ENCODE results near the gene CLPX. TPM values are rescaled to one million over a fixed set of nuclear protein-coding genes. Genes with fewer than 3 reads are reported as not detected.

The CLPX gene
- polyA plus RNA-seq, 1 experiment: 13.3 TPM

DNA sequence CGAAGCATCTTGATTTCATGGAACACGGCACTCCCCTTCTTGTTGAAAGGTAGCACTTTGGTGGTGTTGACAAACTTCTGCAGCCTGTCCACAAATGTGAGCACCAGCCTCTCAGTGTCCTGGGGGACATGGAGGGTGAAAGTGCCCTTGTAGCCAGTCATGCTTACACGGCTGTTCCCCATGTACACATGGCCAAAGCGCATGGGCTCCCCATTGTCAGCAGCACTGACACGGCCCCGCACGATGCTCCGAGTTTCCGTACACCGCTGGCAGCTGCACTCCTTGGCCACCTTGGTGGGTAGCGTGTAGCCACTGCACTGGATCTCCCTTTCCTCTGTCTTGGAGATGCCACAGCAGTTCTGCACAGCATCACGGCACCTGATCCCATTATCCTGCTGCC lies 13.4 kb upstream of the CLPX start:
- Histone ChIP-seq H3K27me3 (ENCODE audit: control insufficient read depth, insufficient read depth, low read length) (peaks cover 6% of the 10 kb centered on the region), H3K4me3 (ENCODE audit: low read depth, low read length) (no peak overlapping the region), H3K36me3 (ENCODE audit: control insufficient read depth, insufficient read depth, low read length) (no peaks in the 10 kb centered on the region)
- TF ChIP-seq, protein P1, sequence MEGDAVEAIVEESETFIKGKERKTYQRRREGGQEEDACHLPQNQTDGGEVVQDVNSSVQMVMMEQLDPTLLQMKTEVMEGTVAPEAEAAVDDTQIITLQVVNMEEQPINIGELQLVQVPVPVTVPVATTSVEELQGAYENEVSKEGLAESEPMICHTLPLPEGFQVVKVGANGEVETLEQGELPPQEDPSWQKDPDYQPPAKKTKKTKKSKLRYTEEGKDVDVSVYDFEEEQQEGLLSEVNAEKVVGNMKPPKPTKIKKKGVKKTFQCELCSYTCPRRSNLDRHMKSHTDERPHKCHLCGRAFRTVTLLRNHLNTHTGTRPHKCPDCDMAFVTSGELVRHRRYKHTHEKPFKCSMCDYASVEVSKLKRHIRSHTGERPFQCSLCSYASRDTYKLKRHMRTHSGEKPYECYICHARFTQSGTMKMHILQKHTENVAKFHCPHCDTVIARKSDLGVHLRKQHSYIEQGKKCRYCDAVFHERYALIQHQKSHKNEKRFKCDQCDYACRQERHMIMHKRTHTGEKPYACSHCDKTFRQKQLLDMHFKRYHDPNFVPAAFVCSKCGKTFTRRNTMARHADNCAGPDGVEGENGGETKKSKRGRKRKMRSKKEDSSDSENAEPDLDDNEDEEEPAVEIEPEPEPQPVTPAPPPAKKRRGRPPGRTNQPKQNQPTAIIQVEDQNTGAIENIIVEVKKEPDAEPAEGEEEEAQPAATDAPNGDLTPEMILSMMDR (IDR thresholded peaks at IDR 0.05; ENCODE audit: insufficient read depth, low read depth, low read length): no peak
- ChIA-PET POLR2A (no interaction called here), CTCF (interaction anchor here (1.8 kb wide), 1 partner anchor 73 kb away, joined by 9 read pairs; no protein-coding TSS in a partner anchor)
- no peak for DNase-seq (ENCODE audit: low read depth)

DNA sequence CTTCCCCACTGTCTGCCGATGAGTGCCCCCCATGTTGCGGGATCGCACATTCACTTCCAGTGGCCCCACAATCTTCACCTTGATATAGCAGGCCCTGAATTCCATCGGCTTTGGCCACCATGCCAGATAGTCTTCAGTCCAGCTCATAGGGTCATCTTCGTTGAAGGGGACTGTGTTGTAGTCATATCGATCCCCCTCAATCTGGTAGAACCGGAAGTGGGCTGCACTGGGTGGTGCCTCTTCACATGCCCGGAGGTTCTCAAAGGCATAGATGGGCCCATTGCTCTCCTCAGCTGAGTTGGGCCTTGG lies 12.1 kb upstream of the CLPX start:
- ChIA-PET POLR2A (no interaction called here), CTCF (interaction anchor here (1.3 to 13.8 kb wide), 2 partner anchors 74 to 101 kb away, joined by 3 to 129 read pairs; no protein-coding TSS in a partner anchor)
- no peaks in the 10 kb centered on the region for H3K36me3 ChIP-seq (ENCODE audit: control insufficient read depth, insufficient read depth, low read length)
- no peak overlapping the region for H3K4me3 ChIP-seq (ENCODE audit: low read depth, low read length)
- peaks cover 3% of the 10 kb centered on the region for H3K27me3 ChIP-seq (ENCODE audit: control insufficient read depth, insufficient read depth, low read length)
- no peak for DNase-seq (ENCODE audit: low read depth)
- TF ChIP-seq, protein P1 (IDR thresholded peaks at IDR 0.05; ENCODE audit: insufficient read depth, low read depth, low read length): no peak

DNA sequence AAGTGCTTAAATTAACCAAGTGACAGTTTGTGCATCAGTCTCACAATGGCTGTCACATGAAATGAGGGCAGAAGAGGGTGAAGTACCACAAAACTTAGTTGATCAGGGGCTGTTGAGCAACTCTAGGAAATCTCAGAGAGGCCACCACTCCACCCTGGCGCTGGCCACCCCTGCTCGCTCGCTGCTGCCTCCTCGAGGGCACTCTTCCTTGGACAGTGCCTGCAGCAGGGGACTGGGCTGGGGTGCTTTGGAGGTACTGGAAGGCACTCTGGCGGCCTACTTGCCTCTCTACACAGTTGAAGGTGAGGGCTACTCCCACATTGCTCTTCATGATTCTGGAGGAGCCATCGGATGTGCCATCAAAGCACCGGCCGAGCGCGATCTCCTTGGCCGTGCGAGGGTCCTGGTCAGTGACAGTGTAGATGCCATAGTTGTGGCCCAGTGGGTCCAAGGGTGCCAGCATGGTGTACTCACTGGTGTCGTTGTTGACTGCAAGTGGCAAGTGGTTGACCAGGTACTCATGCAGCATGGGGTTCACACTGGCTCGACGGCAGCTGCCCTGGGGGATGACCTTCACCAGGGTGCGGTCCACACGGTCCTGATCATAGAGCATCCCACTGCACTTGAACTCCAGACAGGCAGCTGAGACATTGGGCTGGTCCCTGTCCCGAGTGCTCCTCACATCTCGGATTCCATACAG lies 11.6 kb upstream of the CLPX start:
- no peak for DNase-seq (ENCODE audit: low read depth)
- H3K4me3 ChIP-seq (ENCODE audit: low read depth, low read length): no peak overlapping the region
- TF ChIP-seq, protein P1 (IDR thresholded peaks at IDR 0.05; ENCODE audit: insufficient read depth, low read depth, low read length): no peak
- POLR2A ChIA-PET: no interaction called here
- CTCF ChIA-PET: interaction anchor here (1.3 to 13.8 kb wide), 2 partner anchors 75 to 101 kb away, joined by 3 to 129 read pairs; no protein-coding TSS in a partner anchor
- peaks cover 1% of the 10 kb centered on the region for H3K27me3 ChIP-seq (ENCODE audit: control insufficient read depth, insufficient read depth, low read length)
- H3K36me3 ChIP-seq (ENCODE audit: control insufficient read depth, insufficient read depth, low read length): no peaks in the 10 kb centered on the region

DNA sequence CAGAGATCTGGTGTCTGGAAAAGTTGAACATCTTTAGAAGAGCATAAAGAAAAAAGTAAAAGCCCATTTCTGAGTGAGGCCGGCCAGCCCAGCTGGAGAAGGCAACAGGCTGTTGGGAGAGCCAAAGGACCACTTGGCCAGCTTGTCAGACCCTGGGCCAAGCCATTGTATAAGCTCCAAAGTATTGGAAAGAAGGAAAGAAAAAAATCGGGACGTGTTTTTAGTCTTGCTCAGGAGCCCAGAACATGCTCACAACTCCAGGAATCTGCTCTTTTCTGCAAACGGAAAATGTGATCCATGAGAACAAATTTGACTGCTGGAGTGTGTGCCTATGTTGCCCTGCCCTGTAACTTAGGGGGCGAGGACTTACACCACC lies 10.4 kb upstream of the CLPX start:
- CTCF ChIA-PET: interaction anchor here (0.9 to 13.8 kb wide), 5 partner anchors 10 to 76 kb away, joined by 3 to 129 read pairs (median 3); partner anchors contain the start of gene CLPX
- H3K4me3 ChIP-seq (ENCODE audit: low read depth, low read length): no peak overlapping the region
- no peaks in the 10 kb centered on the region for H3K36me3 ChIP-seq (ENCODE audit: control insufficient read depth, insufficient read depth, low read length)
- no peak for DNase-seq (ENCODE audit: low read depth)
- TF ChIP-seq, protein P1 (IDR thresholded peaks at IDR 0.05; ENCODE audit: insufficient read depth, low read depth, low read length): no peak
- H3K27me3 ChIP-seq (ENCODE audit: control insufficient read depth, insufficient read depth, low read length): no peaks in the 10 kb centered on the region
- POLR2A ChIA-PET: no interaction called here

DNA sequence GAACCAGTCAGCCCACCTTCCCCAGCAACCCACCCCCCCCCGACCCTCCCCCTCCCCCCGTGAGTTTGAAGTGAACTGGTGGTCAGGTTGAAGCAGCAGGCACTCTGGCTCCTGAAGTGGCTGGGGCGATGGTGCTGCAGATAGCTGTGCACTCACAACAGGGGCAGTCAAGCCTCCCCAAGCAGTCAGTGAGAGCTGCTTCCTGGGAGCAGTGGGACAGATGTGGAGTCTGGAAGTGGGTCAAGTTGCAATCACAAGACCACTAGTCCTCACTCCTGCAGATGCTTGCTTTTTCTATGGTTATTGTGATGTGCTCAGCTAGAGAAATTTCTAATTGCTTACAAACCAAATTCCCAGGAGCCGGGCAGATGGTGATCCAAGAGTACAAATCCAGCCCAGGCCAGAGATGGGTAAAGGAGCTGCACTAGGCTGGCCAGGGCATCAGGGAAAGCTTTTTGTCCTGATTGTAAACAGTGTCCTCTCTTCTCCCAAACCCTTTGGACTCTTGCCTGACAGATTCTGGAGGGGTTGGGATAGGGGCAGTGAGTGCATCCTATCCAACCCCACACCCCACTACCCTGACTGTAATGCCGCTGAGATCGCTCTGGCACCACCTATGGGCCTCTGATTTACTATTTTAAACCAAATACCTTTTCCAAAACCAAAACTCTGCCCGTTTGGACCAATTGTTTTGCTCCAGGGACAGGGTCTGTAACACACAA lies 9.8 kb upstream of the CLPX start:
- no peak for DNase-seq (ENCODE audit: low read depth)
- Histone ChIP-seq H3K36me3 (ENCODE audit: control insufficient read depth, insufficient read depth, low read length) (no peaks in the 10 kb centered on the region), H3K27me3 (ENCODE audit: control insufficient read depth, insufficient read depth, low read length) (no peaks in the 10 kb centered on the region), H3K4me3 (ENCODE audit: low read depth, low read length) (no peak overlapping the region)
- ChIA-PET POLR2A (no interaction called here), CTCF (interaction anchor here (0.6 to 13.8 kb wide), 8 partner anchors 8 to 91 kb away, joined by 3 to 129 read pairs (median 4); partner anchors contain the start of gene CLPX)
- TF ChIP-seq, protein P1 (IDR thresholded peaks at IDR 0.05; ENCODE audit: insufficient read depth, low read depth, low read length): no peak

Measured in BJ (cell line).